Measurements from ENCODE around the gene ZC3H10. TPM values are rescaled to one million over a fixed set of nuclear protein-coding genes. Genes with fewer than 3 reads are reported as not detected.

Gene ZC3H10
- total RNA-seq, 1 experiment from 2014 or later: 11.8 TPM

DNA sequence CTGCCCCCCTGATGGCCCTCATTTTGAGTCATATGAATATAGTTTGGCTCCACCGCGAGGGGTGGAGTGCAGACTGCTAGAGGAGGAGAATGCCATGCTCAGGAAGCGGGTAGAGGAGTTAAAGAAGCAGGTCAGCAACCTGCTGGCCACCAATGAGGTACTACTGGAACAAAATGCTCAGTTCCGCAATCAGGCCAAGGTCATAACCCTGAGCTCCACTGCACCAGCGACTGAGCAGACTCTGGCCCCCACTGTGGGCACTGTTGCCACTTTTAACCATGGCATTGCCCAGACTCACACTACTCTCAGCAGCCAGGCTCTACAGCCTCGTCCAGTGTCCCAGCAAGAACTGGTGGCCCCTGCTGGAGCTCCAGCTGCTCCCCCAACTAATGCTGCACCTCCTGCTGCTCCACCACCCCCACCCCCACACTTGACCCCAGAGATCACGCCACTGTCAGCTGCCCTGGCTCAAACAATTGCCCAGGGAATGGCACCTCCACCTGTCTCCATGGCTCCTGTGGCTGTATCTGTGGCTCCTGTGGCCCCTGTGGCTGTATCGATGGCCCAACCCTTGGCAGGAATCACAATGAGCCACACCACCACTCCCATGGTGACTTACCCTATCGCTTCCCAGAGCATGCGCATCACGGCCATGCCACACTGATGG lies 3.3 kb downstream of the ZC3H10 start:
- Histone ChIP-seq H3K9me3 (ENCODE audit: low read depth, low read length, poor library complexity, severe bottlenecking) (no peaks in the 10 kb centered on the region), H3K27me3 (replicated peaks; ENCODE audit: insufficient read depth, low read depth, low read length, poor library complexity) (no peaks in the 10 kb centered on the region), H3K27ac (ENCODE audit: low read depth, low read length, poor library complexity, severe bottlenecking) (no peak overlapping the region), H3K36me3 (ENCODE audit: insufficient read depth, low read length, poor library complexity, severe bottlenecking) (peaks cover 30% of the 10 kb centered on the region), H3K4me3 (ENCODE audit: low read depth, low read length, poor library complexity, severe bottlenecking) (no peak overlapping the region), H3K4me1 (ENCODE audit: insufficient read depth, low read length, poor library complexity, severe bottlenecking) (peaks cover 21% of the 10 kb centered on the region)
- no TSS peak for BruUV-seq (replicated peaks)
- DNase-seq (ENCODE audit: low spot score): no peak
- TF ChIP-seq, protein P1, sequence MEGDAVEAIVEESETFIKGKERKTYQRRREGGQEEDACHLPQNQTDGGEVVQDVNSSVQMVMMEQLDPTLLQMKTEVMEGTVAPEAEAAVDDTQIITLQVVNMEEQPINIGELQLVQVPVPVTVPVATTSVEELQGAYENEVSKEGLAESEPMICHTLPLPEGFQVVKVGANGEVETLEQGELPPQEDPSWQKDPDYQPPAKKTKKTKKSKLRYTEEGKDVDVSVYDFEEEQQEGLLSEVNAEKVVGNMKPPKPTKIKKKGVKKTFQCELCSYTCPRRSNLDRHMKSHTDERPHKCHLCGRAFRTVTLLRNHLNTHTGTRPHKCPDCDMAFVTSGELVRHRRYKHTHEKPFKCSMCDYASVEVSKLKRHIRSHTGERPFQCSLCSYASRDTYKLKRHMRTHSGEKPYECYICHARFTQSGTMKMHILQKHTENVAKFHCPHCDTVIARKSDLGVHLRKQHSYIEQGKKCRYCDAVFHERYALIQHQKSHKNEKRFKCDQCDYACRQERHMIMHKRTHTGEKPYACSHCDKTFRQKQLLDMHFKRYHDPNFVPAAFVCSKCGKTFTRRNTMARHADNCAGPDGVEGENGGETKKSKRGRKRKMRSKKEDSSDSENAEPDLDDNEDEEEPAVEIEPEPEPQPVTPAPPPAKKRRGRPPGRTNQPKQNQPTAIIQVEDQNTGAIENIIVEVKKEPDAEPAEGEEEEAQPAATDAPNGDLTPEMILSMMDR (conservative IDR thresholded peaks at IDR 0.05; ENCODE audit: low read depth, low read length): no peak
- no peak for TF ChIP-seq EZH2 (IDR thresholded peaks at IDR 0.05; ENCODE audit: borderline replicate concordance, low read depth, low read length, poor library complexity, severe bottlenecking)
- intact Hi-C loops (cut with micrococcal nuclease; ENCODE audit: unreplicated experiment): no loop called here
- CTCF ChIA-PET: no interaction called here
- POLR2A ChIA-PET (ENCODE audit: low non-redundant PET): no interaction called here

DNA sequence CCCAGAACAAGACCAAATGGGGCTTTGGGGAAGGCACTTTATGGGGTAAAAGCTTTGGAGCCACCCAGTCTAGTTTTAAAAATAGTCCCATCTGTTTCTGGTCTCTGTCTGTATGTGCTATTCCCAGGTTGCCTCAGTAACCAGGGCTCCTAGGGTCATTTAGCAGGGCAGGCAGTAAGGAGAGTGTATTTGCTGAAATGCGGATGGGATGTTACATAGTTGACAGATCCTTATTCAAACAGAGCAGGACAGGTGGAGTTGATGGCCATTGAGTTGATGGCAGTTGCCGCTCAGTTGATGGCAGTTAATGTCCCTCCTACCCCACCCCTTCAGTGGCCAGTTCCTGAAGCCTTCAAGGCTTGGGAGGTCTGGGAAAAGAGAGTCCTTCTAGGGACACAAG lies 4.6 kb downstream of the ZC3H10 start:
- DNase-seq (ENCODE audit: low spot score): no peak
- ChIA-PET POLR2A (ENCODE audit: low non-redundant PET) (no interaction called here), CTCF (interaction anchor here (0.6 kb wide), 1 partner anchor 67 kb away, joined by 3 read pairs; the partner anchor contains the start of gene SMARCC2)
- peaks cover 34% of the 10 kb centered on the region for H3K4me1 ChIP-seq (ENCODE audit: insufficient read depth, low read length, poor library complexity, severe bottlenecking)
- no peak overlapping the region for H3K4me3 ChIP-seq (ENCODE audit: low read depth, low read length, poor library complexity, severe bottlenecking)
- no peaks in the 10 kb centered on the region for H3K27me3 ChIP-seq (replicated peaks; ENCODE audit: insufficient read depth, low read depth, low read length, poor library complexity)
- intact Hi-C loops (cut with micrococcal nuclease; ENCODE audit: unreplicated experiment): no loop called here
- no peaks in the 10 kb centered on the region for H3K9me3 ChIP-seq (ENCODE audit: low read depth, low read length, poor library complexity, severe bottlenecking)
- H3K27ac ChIP-seq (ENCODE audit: low read depth, low read length, poor library complexity, severe bottlenecking): no peak overlapping the region
- peaks cover 23% of the 10 kb centered on the region for H3K36me3 ChIP-seq (ENCODE audit: insufficient read depth, low read length, poor library complexity, severe bottlenecking)
- TF ChIP-seq, protein P1 (conservative IDR thresholded peaks at IDR 0.05; ENCODE audit: low read depth, low read length): no peak
- TF ChIP-seq EZH2 (IDR thresholded peaks at IDR 0.05; ENCODE audit: borderline replicate concordance, low read depth, low read length, poor library complexity, severe bottlenecking): no peak
- BruUV-seq (replicated peaks): no TSS peak

DNA sequence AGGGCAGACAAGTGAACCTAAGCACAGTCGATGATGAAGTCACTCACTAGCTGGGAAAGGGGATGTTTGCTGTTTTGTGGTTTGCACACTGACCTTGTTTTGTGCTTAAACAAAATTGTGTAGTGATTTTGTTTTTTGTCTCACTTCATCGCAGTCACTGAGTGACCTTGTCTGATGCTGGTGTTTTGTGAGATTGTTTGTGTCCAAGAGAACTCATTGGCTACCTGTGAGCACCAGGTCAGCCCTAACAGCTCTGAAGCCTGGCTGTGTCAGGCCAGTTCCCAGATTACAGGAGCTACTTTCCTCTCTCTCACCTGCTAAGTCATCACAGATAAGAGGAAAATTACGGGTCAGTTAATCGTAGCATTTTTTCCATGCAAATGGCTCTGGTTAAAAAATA lies 6.1 kb downstream of the ZC3H10 start:
- Histone ChIP-seq H3K27me3 (replicated peaks; ENCODE audit: insufficient read depth, low read depth, low read length, poor library complexity) (no peaks in the 10 kb centered on the region), H3K36me3 (ENCODE audit: insufficient read depth, low read length, poor library complexity, severe bottlenecking) (peaks cover 21% of the 10 kb centered on the region), H3K4me1 (ENCODE audit: insufficient read depth, low read length, poor library complexity, severe bottlenecking) (peaks cover 30% of the 10 kb centered on the region), H3K27ac (ENCODE audit: low read depth, low read length, poor library complexity, severe bottlenecking) (peak overlapping the region; percentile 8), H3K4me3 (ENCODE audit: low read depth, low read length, poor library complexity, severe bottlenecking) (no peak overlapping the region), H3K9me3 (ENCODE audit: low read depth, low read length, poor library complexity, severe bottlenecking) (no peaks in the 10 kb centered on the region)
- ChIA-PET POLR2A (ENCODE audit: low non-redundant PET) (interaction anchor here (0.6 kb wide), 1 partner anchor 7 kb away, joined by 4 read pairs; the partner anchor contains the start of gene RPL41), CTCF (no interaction called here)
- TF ChIP-seq, protein P1 (conservative IDR thresholded peaks at IDR 0.05; ENCODE audit: low read depth, low read length): no peak
- no peak for TF ChIP-seq EZH2 (IDR thresholded peaks at IDR 0.05; ENCODE audit: borderline replicate concordance, low read depth, low read length, poor library complexity, severe bottlenecking)
- DNase-seq (ENCODE audit: low spot score): no peak
- no TSS peak for BruUV-seq (replicated peaks)
- intact Hi-C loops (cut with micrococcal nuclease; ENCODE audit: unreplicated experiment): no loop called here

All from A673 (cell line).